ENCODE data around the gene USP32.
A peak's percentile ranks its signal among the peaks of the same experiment; 100 is the strongest.
"Not testable (repeated sequence)": the region's sequence is repeated elsewhere in the genome, so short reads cannot be mapped to it uniquely, and the experiment has no call there.

USP32 gene

GRCh38 chr17:60188759-60189158 is 203.2 kb downstream of the USP32 start:
- DNase-seq (ENCODE audit: low read depth): no peak
- TF ChIP-seq CTCF (IDR thresholded peaks at IDR 0.05; ENCODE audit: control insufficient read depth, extremely low read depth, insufficient read depth): no peak
- no peak overlapping the region for H3K4me3 ChIP-seq (ENCODE audit: low read depth, low read length)

- DNase-seq (ENCODE audit: low read depth): peak; percentile 72
- not testable (repeated sequence) for H3K4me3 ChIP-seq (ENCODE audit: low read depth, low read length)
These were observed 204.8 kb downstream of the USP32 start for GRCh38 chr17:60186846-60187745.

DNA sequence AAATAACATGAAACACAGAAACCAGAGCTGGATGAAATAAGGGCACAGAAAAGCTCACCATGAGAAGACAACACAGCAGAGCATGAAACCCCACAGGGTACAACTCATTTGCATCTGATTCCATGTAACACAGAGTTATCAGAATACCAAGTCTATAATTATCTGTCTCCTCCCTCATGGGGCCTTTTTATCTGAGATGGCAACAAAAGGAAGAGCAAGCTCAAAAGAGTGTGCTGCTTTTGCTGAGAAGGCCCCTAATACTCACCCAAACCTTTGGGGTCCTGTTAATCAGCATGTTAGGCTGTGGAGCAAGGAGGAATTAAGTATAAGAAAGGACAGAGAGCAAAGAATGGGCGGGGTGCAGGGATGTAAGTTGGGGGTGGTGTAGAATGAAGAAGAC is 205.6 kb downstream of the USP32 start:
- DNase-seq (ENCODE audit: low read depth); H3K4me3 ChIP-seq (ENCODE audit: low read depth, low read length): not testable (repeated sequence)

DNA sequence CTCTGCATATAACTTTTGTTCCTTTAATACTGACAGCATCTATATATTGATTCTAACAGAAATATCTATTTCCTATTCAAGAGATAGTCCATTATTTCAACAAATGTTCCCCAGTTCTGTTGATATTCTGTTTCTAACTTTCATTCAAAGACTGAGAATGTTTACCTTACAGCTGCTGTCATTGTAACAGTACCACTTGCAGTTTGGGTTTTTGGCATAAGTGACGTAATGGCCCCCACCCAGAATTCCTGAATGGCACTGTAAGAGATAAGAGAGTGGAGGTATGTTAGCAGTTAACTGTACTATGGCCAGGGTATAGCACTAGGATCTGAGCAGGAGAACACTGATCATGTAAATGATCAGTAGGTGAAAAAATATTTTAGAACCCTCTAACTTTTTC is 211.6 kb downstream of the USP32 start:
- DNase-seq (ENCODE audit: low read depth); H3K4me3 ChIP-seq (ENCODE audit: low read depth, low read length): not testable (repeated sequence)

- DNase-seq (ENCODE audit: low read depth); H3K4me3 ChIP-seq (ENCODE audit: low read depth, low read length): not testable (repeated sequence)
These were observed 213.8 kb downstream of the USP32 start for GRCh38 chr17:60178180-60178579.

GRCh38 chr17:60176763-60177162 is 215.2 kb downstream of the USP32 start:
- not testable (repeated sequence) for DNase-seq (ENCODE audit: low read depth); H3K4me3 ChIP-seq (ENCODE audit: low read depth, low read length)

- DNase-seq (ENCODE audit: low read depth); H3K4me3 ChIP-seq (ENCODE audit: low read depth, low read length): not testable (repeated sequence)
These were observed 217.2 kb downstream of the USP32 start for GRCh38 chr17:60174767-60175166.

DNA sequence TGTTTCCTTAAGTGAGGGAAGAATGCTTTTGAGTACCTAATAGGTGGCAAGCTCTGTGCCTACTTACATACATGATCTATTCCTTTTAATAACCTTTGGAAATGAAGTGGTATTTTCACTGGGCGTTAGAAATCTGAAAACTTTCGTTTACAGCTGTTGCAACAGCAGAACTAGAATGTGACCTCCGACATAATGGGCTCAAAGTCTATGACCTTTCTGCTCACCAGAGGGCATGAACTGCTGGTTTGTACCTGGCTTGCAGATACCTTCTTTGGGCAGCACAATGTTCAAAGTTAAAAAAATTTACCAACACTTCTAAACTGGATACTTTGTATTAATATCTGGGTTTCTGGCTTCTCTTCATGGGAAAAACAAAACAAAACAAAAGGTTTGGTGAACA is 217.9 kb downstream of the USP32 start:
- DNase-seq (ENCODE audit: low read depth): no peak
- H3K4me3 ChIP-seq (ENCODE audit: low read depth, low read length): no peak overlapping the region
- no peak for TF ChIP-seq CTCF (IDR thresholded peaks at IDR 0.05; ENCODE audit: control insufficient read depth, extremely low read depth, insufficient read depth)

GRCh38 chr17:60173304-60173819 is 218.6 kb downstream of the USP32 start:
- no peak for DNase-seq (ENCODE audit: low read depth)
- H3K4me3 ChIP-seq (ENCODE audit: low read depth, low read length): no peak overlapping the region
- TF ChIP-seq CTCF (IDR thresholded peaks at IDR 0.05; ENCODE audit: control insufficient read depth, extremely low read depth, insufficient read depth): no peak

DNA sequence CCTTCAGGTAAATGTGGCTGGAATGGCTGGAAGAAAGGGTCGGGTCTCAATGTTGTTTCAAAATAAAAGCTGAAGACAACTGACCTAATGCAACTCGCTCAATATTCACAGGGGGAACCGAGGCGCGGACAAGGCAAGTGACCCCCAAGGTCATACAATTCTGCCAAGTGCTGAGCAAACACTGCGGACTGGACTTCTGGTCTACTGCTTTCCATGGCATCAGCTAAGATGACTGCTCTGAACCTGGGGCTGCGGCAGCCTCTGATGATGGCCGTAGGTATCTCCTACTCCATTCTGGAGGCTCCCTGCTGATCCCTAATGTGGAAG is 220.2 kb downstream of the USP32 start:
- no peak for TF ChIP-seq CTCF (IDR thresholded peaks at IDR 0.05; ENCODE audit: control insufficient read depth, extremely low read depth, insufficient read depth)

More for the DNA sequence above, 220.2 kb downstream of the USP32 start:
- DNase-seq (ENCODE audit: low read depth): no peak
- H3K4me3 ChIP-seq (ENCODE audit: low read depth, low read length): no peak overlapping the region
